ENCODE results near the gene MED1.
"Not testable (repeated sequence)": the region's sequence is repeated elsewhere in the genome, so short reads cannot be mapped to it uniquely, and the experiment has no call there.

Gene MED1

DNA sequence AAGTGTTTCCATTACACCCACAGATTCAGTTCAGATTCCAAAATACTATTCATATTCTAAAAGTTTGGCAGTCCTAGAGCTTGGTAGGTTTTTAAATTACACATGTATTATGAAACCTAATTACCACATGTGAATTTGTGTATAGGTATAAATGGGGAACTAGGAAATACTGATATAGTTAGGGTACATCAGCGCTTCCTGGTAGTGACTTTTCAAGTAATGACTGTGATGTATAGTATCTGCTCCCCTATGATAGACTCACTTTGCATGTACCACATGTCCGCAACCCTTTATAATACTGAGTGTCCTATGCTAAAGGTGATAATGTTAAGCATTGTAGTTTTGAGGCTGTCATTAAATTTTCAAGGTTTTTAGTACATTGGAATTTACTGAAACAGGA lies 33.1 kb upstream of the MED1 start:
- H3K4me3 ChIP-seq (ENCODE audit: low read depth, low read length) = no peak overlapping the region
- peaks cover 7% of the 10 kb centered on the region for H3K36me3 ChIP-seq

DNA sequence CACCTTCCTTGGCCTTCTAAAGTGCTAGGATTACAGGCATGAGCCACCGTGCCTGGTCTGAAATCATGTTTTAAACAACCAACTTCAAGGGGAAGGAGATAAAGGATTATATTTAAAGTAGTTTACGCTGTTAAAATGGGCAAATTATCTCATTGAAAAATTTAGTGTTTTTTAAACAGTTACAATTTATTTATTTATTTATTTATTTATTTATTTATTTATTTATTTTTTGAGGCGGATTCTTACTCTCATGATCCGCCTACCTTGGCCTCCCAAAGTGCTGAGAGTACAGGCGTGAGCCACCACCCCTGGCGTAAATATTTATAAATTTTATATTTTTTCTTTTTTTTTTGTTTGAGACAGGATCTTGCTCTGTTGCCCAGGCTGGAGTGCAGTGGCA lies 32.4 kb upstream of the MED1 start:
- Histone ChIP-seq H3K9me3 (no peaks in the 10 kb centered on the region), H3K4me3 (ENCODE audit: low read depth, low read length) (no peak overlapping the region), H3K27me3 (no peaks in the 10 kb centered on the region), H3K4me1 (no peaks in the 10 kb centered on the region), H3K36me3 (peaks cover 11% of the 10 kb centered on the region)
- TF ChIP-seq, protein P1, sequence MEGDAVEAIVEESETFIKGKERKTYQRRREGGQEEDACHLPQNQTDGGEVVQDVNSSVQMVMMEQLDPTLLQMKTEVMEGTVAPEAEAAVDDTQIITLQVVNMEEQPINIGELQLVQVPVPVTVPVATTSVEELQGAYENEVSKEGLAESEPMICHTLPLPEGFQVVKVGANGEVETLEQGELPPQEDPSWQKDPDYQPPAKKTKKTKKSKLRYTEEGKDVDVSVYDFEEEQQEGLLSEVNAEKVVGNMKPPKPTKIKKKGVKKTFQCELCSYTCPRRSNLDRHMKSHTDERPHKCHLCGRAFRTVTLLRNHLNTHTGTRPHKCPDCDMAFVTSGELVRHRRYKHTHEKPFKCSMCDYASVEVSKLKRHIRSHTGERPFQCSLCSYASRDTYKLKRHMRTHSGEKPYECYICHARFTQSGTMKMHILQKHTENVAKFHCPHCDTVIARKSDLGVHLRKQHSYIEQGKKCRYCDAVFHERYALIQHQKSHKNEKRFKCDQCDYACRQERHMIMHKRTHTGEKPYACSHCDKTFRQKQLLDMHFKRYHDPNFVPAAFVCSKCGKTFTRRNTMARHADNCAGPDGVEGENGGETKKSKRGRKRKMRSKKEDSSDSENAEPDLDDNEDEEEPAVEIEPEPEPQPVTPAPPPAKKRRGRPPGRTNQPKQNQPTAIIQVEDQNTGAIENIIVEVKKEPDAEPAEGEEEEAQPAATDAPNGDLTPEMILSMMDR (IDR thresholded peaks at IDR 0.05; ENCODE audit: low read depth, low read length) = no peak
- no peak for DNase-seq

More for the DNA sequence above, 33.1 kb upstream of the MED1 start:
- Histone ChIP-seq H3K4me1 (no peaks in the 10 kb centered on the region), H3K27me3 (no peaks in the 10 kb centered on the region), H3K9me3 (no peaks in the 10 kb centered on the region)
- TF ChIP-seq, protein P1 (IDR thresholded peaks at IDR 0.05; ENCODE audit: low read depth, low read length) = no peak
- DNase-seq = no peak

GRCh38 chr17:39479631-39480030 lies 28.6 kb upstream of the MED1 start:
- peaks cover 21% of the 10 kb centered on the region for H3K36me3 ChIP-seq
- not testable (repeated sequence) for DNase-seq; H3K27me3 ChIP-seq; H3K4me3 ChIP-seq (ENCODE audit: low read depth, low read length); H3K9me3 ChIP-seq; H3K4me1 ChIP-seq

DNA sequence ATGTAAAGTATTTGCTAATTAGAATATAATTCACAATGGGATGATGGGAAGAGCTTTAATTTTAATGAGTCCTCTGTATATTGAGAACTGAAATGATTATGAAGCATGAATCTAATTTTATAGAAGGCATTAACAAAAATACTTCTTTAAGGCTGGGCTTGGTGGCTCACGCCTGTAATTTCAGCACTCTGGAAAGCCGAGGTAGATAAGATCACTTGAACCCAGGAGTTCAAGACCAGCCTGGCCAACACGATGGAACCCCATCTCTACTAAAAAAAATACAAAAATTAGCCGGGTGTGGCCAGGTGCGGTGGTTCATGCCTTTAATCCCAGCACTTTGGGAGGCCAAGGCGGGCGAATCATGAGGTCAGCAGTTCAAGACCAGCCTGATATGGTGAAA lies 22.2 kb upstream of the MED1 start:
- Histone ChIP-seq H3K9me3 (no peaks in the 10 kb centered on the region), H3K36me3 (peaks cover 54% of the 10 kb centered on the region)
- TF ChIP-seq, protein P1 (IDR thresholded peaks at IDR 0.05; ENCODE audit: low read depth, low read length) = no peak

GRCh38 chr17:39468610-39469009 lies 17.5 kb upstream of the MED1 start:
- DNase-seq; H3K4me3 ChIP-seq (ENCODE audit: low read depth, low read length); H3K27me3 ChIP-seq; H3K9me3 ChIP-seq; H3K4me1 ChIP-seq: not testable (repeated sequence)
- H3K36me3 ChIP-seq = peaks cover 42% of the 10 kb centered on the region

More for the DNA sequence above, 22.2 kb upstream of the MED1 start:
- H3K4me1 ChIP-seq = no peaks in the 10 kb centered on the region
- DNase-seq = no peak
- no peaks in the 10 kb centered on the region for H3K27me3 ChIP-seq
- no peak overlapping the region for H3K4me3 ChIP-seq (ENCODE audit: low read depth, low read length)

DNA sequence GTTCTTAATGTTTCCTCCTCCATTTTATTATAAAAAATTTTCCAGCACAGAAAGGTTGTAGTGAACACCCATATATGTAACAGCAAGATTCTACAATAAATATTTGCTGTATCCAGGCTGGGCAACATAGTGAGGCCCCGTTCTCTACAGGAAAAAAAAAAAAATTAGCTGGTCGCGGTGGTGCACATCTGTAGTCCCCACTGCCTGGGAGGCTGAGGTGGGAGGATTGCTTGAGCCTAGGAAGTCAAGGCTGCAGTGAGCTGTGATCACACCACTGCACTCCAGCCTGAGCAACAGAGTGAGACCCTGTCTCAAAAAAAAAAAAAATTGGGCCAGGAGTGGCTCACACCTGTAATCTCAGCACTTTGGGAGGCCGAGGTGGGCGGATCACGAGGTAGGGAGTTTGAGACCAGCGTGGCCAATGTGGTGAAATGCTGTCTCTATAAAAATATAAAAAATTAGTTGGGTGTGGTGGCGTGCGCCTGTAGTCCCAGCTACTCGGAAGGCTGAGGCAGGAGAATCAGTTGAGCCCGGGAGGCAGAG lies 13.6 kb upstream of the MED1 start:
- not testable (repeated sequence) for H3K27me3 ChIP-seq, H3K4me1 ChIP-seq, H3K9me3 ChIP-seq, DNase-seq
- Histone ChIP-seq H3K4me3 (ENCODE audit: low read depth, low read length) (peak overlapping the region; percentile 87), H3K36me3 (peaks cover 10% of the 10 kb centered on the region)

DNA sequence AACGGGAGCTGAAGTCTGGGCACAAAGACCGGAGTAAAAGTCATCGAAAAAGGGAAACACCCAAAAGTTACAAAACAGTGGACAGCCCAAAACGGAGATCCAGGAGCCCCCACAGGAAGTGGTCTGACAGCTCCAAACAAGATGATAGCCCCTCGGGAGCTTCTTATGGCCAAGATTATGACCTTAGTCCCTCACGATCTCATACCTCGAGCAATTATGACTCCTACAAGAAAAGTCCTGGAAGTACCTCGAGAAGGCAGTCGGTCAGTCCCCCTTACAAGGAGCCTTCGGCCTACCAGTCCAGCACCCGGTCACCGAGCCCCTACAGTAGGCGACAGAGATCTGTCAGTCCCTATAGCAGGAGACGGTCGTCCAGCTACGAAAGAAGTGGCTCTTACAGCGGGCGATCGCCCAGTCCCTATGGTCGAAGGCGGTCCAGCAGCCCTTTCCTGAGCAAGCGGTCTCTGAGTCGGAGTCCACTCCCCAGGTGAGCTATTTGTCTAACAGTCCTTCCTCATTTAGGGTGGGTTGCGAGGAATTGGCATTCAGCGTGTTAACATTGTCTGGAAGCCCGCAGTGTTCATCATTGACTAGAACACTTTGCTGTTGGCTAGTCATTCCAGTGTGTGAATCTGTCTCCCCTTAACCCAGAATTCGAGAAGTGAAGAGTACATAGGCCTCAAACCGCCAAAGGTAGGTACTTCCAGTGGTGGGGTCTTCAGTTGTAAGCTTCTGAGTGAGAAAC lies 11.7 kb upstream of the MED1 start:
- Histone ChIP-seq H3K36me3 (peaks cover 3% of the 10 kb centered on the region), H3K27me3 (no peaks in the 10 kb centered on the region), H3K9me3 (no peaks in the 10 kb centered on the region), H3K4me3 (ENCODE audit: low read depth, low read length) (peak overlapping the region; percentile 87), H3K4me1 (no peaks in the 10 kb centered on the region)
- TF ChIP-seq, protein P1 (IDR thresholded peaks at IDR 0.05; ENCODE audit: low read depth, low read length) = no peak
- no peak for DNase-seq
